Natural killer cell (primary cell): ENCODE results near the gene ELFN1. TPM values are rescaled to one million over a fixed set of nuclear protein-coding genes. Genes with fewer than 3 reads are reported as not detected.

ENCODE experiments used
- ATAC-seq, 3 donors: fragments of 150-1000 bp in 2 of 3; fragments of 200-7000 bp in 1 of 3; cut with Tn5 transposase; 1 replicate in 1 of 3; 2 replicates in 2 of 3; pipeline ENCODE4 v1.10.0; 2021; ENCODE audit warnings: mild to moderate bottlenecking in 2 of 3, moderate library complexity in 2 of 3
- DNase-seq, 2 donors: peaks; one replicate each; pipeline versions ENCODE4 v3.0.0 to v3.0.0-alpha.2; 2013 to 2021; ENCODE audit warnings: mixed read lengths in 1 of 2
- H3K27ac ChIP-seq: one replicate; pipeline ENCODE4 v1.5.1; 2013; ENCODE audit warnings: mild to moderate bottlenecking, low read length
- H3K27me3 ChIP-seq: one replicate; pipeline ENCODE4 v1.6.1; 2013; ENCODE audit warnings: low read length; ENCODE audit not compliant: control insufficient read depth, insufficient read depth
- H3K36me3 ChIP-seq: one replicate; pipeline ENCODE4 v1.6.1; 2013; ENCODE audit warnings: low read length; ENCODE audit not compliant: control insufficient read depth, insufficient read depth
- H3K4me1 ChIP-seq: one replicate; pipeline ENCODE4 v1.6.1; 2013; ENCODE audit warnings: low read length; ENCODE audit not compliant: control insufficient read depth, insufficient read depth
- H3K4me3 ChIP-seq: one replicate; pipeline ENCODE4 v1.5.1; 2013; ENCODE audit warnings: low read length
- H3K9me3 ChIP-seq: one replicate; pipeline ENCODE4 v1.6.1; 2013; ENCODE audit warnings: low read length; ENCODE audit not compliant: control insufficient read depth, insufficient read depth
- H3K27ac Mint-ChIP-seq, 2 donors: one replicate each; pipeline ENCODE4 v1.8.0; 2022; ENCODE audit warnings: mild to moderate bottlenecking in 2 of 2, mixed read lengths in 2 of 2, moderate library complexity in 1 of 2
- H3K27me3 Mint-ChIP-seq, 2 donors: one replicate each; pipeline ENCODE4 v1.8.0; 2022; ENCODE audit warnings: low read depth in 2 of 2, mixed read lengths in 2 of 2
- H3K36me3 Mint-ChIP-seq: one replicate; pipeline ENCODE4 v1.8.0; 2022; ENCODE audit warnings: mixed read lengths
- H3K4me1 Mint-ChIP-seq, 2 donors: one replicate each; pipeline ENCODE4 v1.8.0; 2022; ENCODE audit warnings: mixed read lengths in 2 of 2
- H3K4me3 Mint-ChIP-seq: one replicate; pipeline ENCODE4 v1.8.0; 2022; ENCODE audit warnings: mild to moderate bottlenecking, moderate library complexity, mixed read lengths
- H3K9me3 Mint-ChIP-seq, 2 donors: one replicate each; pipeline ENCODE4 v1.8.0; 2022; ENCODE audit warnings: mixed read lengths in 2 of 2
- CTCF ChIP-seq: fragments of 200-600 bp; IDR thresholded peaks from one replicate; pipeline ENCODE4 v1.8.0; 2022; ENCODE audit warnings: antibody characterized with exemption
- WGBS: methylation state at CpG from one replicate; pipeline ENCODE4 v1.1.7; 2013; ENCODE audit warnings: missing lambda C conversion rate; ENCODE audit not compliant: insufficient coverage; 5-methylcytosine and 5-hydroxymethylcytosine counted together
- intact Hi-C: fragments of 100-400 bp; cut with micrococcal nuclease; formaldehyde crosslinking; loops from one replicate; pipeline ENCODE4 v1.14.2; 2022
- total RNA-seq, 4 donors: library from RNA; stranded (reverse); fragments of 120-200 nt in 1 of 4; gene quantifications; one replicate each; pipeline versions ENCODE4 v1.2.3 to v1.2.4, GENCODE V29; 2013 to 2022

ELFN1 gene
- total RNA-seq, 3 donors from 2014 or later (not counting 1 experiment from before 2014, with no cell fraction given), result 0.30 to 0.45 TPM; not detected in 1

- H3K4me1 ChIP-seq, result no peaks in the 10 kb centered on the region
- no peak overlapping the region for H3K4me3 Mint-ChIP-seq
- no peaks in the 10 kb centered on the region for H3K9me3 Mint-ChIP-seq
- no peak overlapping the region for H3K4me3 ChIP-seq
- no peaks in the 10 kb centered on the region for H3K27me3 ChIP-seq
- TF ChIP-seq CTCF, result no peak
- H3K4me1 Mint-ChIP-seq, result no peaks in the 10 kb centered on the region
- H3K36me3 Mint-ChIP-seq, result peaks cover 2% of the 10 kb centered on the region
- peaks cover 4 to 14% of the 10 kb centered on the region in 2 donors for H3K27me3 Mint-ChIP-seq
- WGBS, result 85% methylated on average over 4 of the region's 6 CpGs
- intact Hi-C loops, result no loop called here
- no peaks in the 10 kb centered on the region for H3K36me3 ChIP-seq
- ATAC-seq (no peak), DNase-seq (no peak)
- H3K27ac ChIP-seq, result no peak overlapping the region
- no peaks in the 10 kb centered on the region for H3K9me3 ChIP-seq
- no peak overlapping the region for H3K27ac Mint-ChIP-seq
Measured at GRCh38 chr7:1770331-1770730, 100.3 kb downstream of the ELFN1 start.

- Histone ChIP-seq H3K4me1 (no peaks in the 10 kb centered on the region), H3K36me3 (no peaks in the 10 kb centered on the region), H3K9me3 (no peaks in the 10 kb centered on the region), H3K27me3 (no peaks in the 10 kb centered on the region), H3K27ac (no peak overlapping the region), H3K4me3 (no peak overlapping the region)
- intact Hi-C loops, result no loop called here
- peaks cover 10% of the 10 kb centered on the region for H3K36me3 Mint-ChIP-seq
- no peak overlapping the region for H3K27ac Mint-ChIP-seq
- ATAC-seq (no peak), DNase-seq (no peak)
- H3K4me1 Mint-ChIP-seq, result no peaks in the 10 kb centered on the region
- no peak overlapping the region for H3K4me3 Mint-ChIP-seq
- 87% methylated on average over 4 of the region's 4 CpGs for WGBS
- no peaks in the 10 kb centered on the region for H3K9me3 Mint-ChIP-seq
- H3K27me3 Mint-ChIP-seq, result peaks cover 22 to 27% of the 10 kb centered on the region in 2 donors
- no peak for TF ChIP-seq CTCF
Measured at GRCh38 chr7:1775389-1775788, 105.3 kb downstream of the ELFN1 start.

GRCh38 chr7:1777122-1777521 lies 107.0 kb downstream of the ELFN1 start:
- peaks cover 24 to 27% of the 10 kb centered on the region in 2 donors for H3K27me3 Mint-ChIP-seq
- Histone ChIP-seq H3K36me3 (no peaks in the 10 kb centered on the region), H3K27me3 (no peaks in the 10 kb centered on the region), H3K4me1 (no peaks in the 10 kb centered on the region), H3K4me3 (no peak overlapping the region), H3K27ac (no peak overlapping the region), H3K9me3 (no peaks in the 10 kb centered on the region)
- H3K4me3 Mint-ChIP-seq, result no peak overlapping the region
- intact Hi-C loops, result no loop called here
- no peak for TF ChIP-seq CTCF
- 75% methylated on average over 6 of the region's 6 CpGs for WGBS
- H3K9me3 Mint-ChIP-seq, result no peaks in the 10 kb centered on the region
- DNase-seq, result no peak
- no peak for ATAC-seq
- H3K27ac Mint-ChIP-seq, result no peak overlapping the region
- no peaks in the 10 kb centered on the region for H3K4me1 Mint-ChIP-seq
- peaks cover 10% of the 10 kb centered on the region for H3K36me3 Mint-ChIP-seq

- no peak for ATAC-seq
- no peaks in the 10 kb centered on the region for H3K4me1 Mint-ChIP-seq
- H3K9me3 ChIP-seq, result no peaks in the 10 kb centered on the region
- peaks cover 19 to 38% of the 10 kb centered on the region in 2 donors for H3K27me3 Mint-ChIP-seq
- no peaks in the 10 kb centered on the region for H3K9me3 Mint-ChIP-seq
- no peak overlapping the region for H3K4me3 ChIP-seq
- no peak overlapping the region for H3K27ac Mint-ChIP-seq
- H3K27ac ChIP-seq, result no peak overlapping the region
- intact Hi-C loops, result no loop called here
- H3K27me3 ChIP-seq, result no peaks in the 10 kb centered on the region
- H3K36me3 Mint-ChIP-seq, result peaks cover 10% of the 10 kb centered on the region
- no peaks in the 10 kb centered on the region for H3K36me3 ChIP-seq
- no peak overlapping the region for H3K4me3 Mint-ChIP-seq
- H3K4me1 ChIP-seq, result no peaks in the 10 kb centered on the region
- no peak for TF ChIP-seq CTCF
- DNase-seq, result no peak
- 89% methylated on average over 14 of the region's 14 CpGs for WGBS
Measured at GRCh38 chr7:1779445-1779844, 109.4 kb downstream of the ELFN1 start.
